ENCODE results near the gene PRKCD. TPM values are rescaled to one million over a fixed set of nuclear protein-coding genes. Genes with fewer than 3 reads are reported as not detected.
A peak's percentile ranks its signal among the peaks of the same experiment; 100 is the strongest.

The PRKCD gene
- total and polyA plus RNA-seq, 5 donors from 2014 or later, result 13.6 to 33.6 (median 16.8) TPM

- Mint-ChIP-seq H3K4me1 (peaks cover 0 to 25% (median 18%) of the 10 kb centered on the region in 4 donors), H3K27ac (peak overlapping the region; percentile 71 to 91 (median 87)), H3K9me3 (no peaks in the 10 kb centered on the region), H3K27me3 (peaks cover 29% of the 10 kb centered on the region), H3K4me3 (peak overlapping the region; percentile 87 to 97 (median 94)), H3K36me3 (no peaks in the 10 kb centered on the region)
- H3K27ac ChIP-seq (ENCODE audit: insufficient read depth, low read length, poor library complexity, severe bottlenecking), result peak overlapping the region; percentile 47
- DNase-seq, result no peak
- no peaks in the 10 kb centered on the region for H3K27me3 ChIP-seq (ENCODE audit: control insufficient read depth, insufficient read depth, low read length)
- no peak for ATAC-seq (ENCODE audit: low read depth in 2 of 2)
- H3K4me1 ChIP-seq (ENCODE audit: control insufficient read depth, insufficient read depth, low read length, poor library complexity, severe bottlenecking), result peaks cover 28% of the 10 kb centered on the region
- H3K9me3 ChIP-seq (ENCODE audit: control insufficient read depth in 2 of 2, low read length in 2 of 2), result no peaks in the 10 kb centered on the region
- H3K4me3 ChIP-seq (ENCODE audit: low read depth, low read length), result peak overlapping the region; percentile 61
- no peaks in the 10 kb centered on the region for H3K36me3 ChIP-seq (ENCODE audit: control insufficient read depth, insufficient read depth, low read length)
These were observed 849 bp upstream of the PRKCD start for GRCh38 chr3:53160061-53160659.

DNA sequence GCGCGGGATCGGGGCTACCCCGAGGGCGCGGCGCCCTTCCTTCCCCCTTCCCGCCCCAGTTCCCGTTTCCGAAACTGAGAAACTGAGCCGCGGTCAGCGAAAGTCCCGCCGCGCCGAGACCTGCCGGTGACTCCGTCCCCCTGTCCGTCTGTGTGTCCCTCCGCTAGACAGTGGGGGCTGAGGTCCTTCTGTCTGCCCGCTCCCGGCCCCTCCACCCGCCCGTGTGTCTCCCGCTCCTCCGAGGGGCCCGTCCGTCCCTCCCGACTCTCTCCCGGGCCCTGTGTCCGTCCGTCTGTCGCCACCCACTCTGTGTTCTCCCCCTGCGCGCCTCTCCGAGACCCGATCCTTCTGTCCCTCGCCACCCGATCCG is 426 bp downstream of the PRKCD start:
- Mint-ChIP-seq H3K27me3 (peaks cover 22% of the 10 kb centered on the region), H3K27ac (peak overlapping the region in 2 of 3 donors; percentile 82 to 89), H3K4me1 (peaks cover 0 to 33% (median 18%) of the 10 kb centered on the region in 4 donors), H3K9me3 (no peaks in the 10 kb centered on the region), H3K4me3 (peak overlapping the region; percentile 86 to 93 (median 89)), H3K36me3 (no peaks in the 10 kb centered on the region)
- Histone ChIP-seq H3K27me3 (ENCODE audit: control insufficient read depth, insufficient read depth, low read length) (no peaks in the 10 kb centered on the region), H3K4me3 (ENCODE audit: low read depth, low read length) (peak overlapping the region; percentile 41), H3K27ac (ENCODE audit: insufficient read depth, low read length, poor library complexity, severe bottlenecking) (peak overlapping the region; percentile 72), H3K4me1 (ENCODE audit: control insufficient read depth, insufficient read depth, low read length, poor library complexity, severe bottlenecking) (peaks cover 28% of the 10 kb centered on the region), H3K9me3 (ENCODE audit: control insufficient read depth in 2 of 2, low read length in 2 of 2) (no peaks in the 10 kb centered on the region), H3K36me3 (ENCODE audit: control insufficient read depth, insufficient read depth, low read length) (no peaks in the 10 kb centered on the region)
- DNase-seq (peak in 1 of 3 donors; percentile 12), ATAC-seq (ENCODE audit: low read depth in 2 of 2) (no peak)

DNA sequence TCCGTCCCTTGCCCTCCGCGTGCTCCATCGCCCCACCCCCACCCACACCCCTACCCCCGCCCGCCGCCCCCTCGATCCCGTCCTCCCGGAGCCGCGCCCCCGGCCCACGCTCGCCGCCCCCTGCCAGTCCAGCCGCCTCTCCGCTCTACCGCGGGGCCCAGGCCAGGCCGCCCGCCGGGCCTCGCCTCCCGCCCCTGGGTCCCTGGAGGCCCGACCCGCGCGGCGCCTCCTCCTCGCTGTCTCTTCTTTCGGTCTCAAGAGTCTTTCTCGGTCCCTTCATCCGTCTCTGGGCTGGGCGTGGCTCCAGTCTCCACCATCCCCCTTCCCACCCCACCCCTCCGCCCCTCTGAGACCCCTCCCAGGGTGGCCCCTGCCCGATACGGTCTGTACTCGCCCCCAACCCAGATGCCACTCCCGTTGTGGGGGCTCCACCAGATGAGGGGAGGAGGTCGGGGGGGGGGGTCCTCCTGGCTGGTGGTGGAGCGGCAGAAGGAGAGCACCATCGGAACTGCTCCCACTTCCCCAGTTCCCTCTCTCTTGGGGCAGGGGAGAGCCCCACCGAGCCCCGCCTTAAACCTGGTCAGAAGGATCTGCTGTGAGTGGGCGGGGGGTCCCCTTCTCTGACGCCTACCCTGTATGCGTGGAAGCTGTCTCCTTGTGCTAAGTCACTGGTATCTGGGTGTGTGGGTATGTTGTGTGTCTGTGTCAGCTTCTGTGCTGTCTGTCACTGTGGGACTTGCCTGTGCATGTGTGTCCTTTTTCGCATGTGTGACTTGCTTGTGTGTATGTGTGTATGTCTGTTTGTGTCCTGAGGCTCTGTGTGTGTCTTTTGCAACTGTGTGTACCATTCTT is 1.0 kb downstream of the PRKCD start:
- Histone ChIP-seq H3K36me3 (ENCODE audit: control insufficient read depth, insufficient read depth, low read length) (no peaks in the 10 kb centered on the region), H3K27me3 (ENCODE audit: control insufficient read depth, insufficient read depth, low read length) (no peaks in the 10 kb centered on the region), H3K27ac (ENCODE audit: insufficient read depth, low read length, poor library complexity, severe bottlenecking) (peak overlapping the region; percentile 72), H3K9me3 (ENCODE audit: control insufficient read depth in 2 of 2, low read length in 2 of 2) (no peaks in the 10 kb centered on the region), H3K4me3 (ENCODE audit: low read depth, low read length) (peak overlapping the region; percentile 66), H3K4me1 (ENCODE audit: control insufficient read depth, insufficient read depth, low read length, poor library complexity, severe bottlenecking) (peaks cover 28% of the 10 kb centered on the region)
- H3K27ac Mint-ChIP-seq, result peak overlapping the region; percentile 89 to 97 (median 92)
- peak overlapping the region; percentile 87 to 97 (median 91) for H3K4me3 Mint-ChIP-seq
- no peaks in the 10 kb centered on the region for H3K36me3 Mint-ChIP-seq
- peaks cover 0 to 34% (median 18%) of the 10 kb centered on the region in 4 donors for H3K4me1 Mint-ChIP-seq
- peak; percentile 21 to 46 (median 29) for DNase-seq
- H3K9me3 Mint-ChIP-seq, result no peaks in the 10 kb centered on the region
- no peak for ATAC-seq (ENCODE audit: low read depth in 2 of 2)
- H3K27me3 Mint-ChIP-seq, result peaks cover 18% of the 10 kb centered on the region

GRCh38 chr3:53162672-53163443 is 1.8 kb downstream of the PRKCD start:
- H3K4me3 ChIP-seq (ENCODE audit: low read depth, low read length), result peak overlapping the region; percentile 66
- no peaks in the 10 kb centered on the region for H3K36me3 ChIP-seq (ENCODE audit: control insufficient read depth, insufficient read depth, low read length)
- peak overlapping the region; percentile 87 to 97 (median 91) for H3K4me3 Mint-ChIP-seq
- peaks cover 10% of the 10 kb centered on the region for H3K27me3 Mint-ChIP-seq
- H3K27me3 ChIP-seq (ENCODE audit: control insufficient read depth, insufficient read depth, low read length), result no peaks in the 10 kb centered on the region
- peak overlapping the region; percentile 89 to 97 (median 92) for H3K27ac Mint-ChIP-seq
- peak; percentile 19 to 71 (median 44) for DNase-seq
- H3K9me3 Mint-ChIP-seq, result no peaks in the 10 kb centered on the region
- no peaks in the 10 kb centered on the region for H3K36me3 Mint-ChIP-seq
- peaks cover 30% of the 10 kb centered on the region for H3K4me1 ChIP-seq (ENCODE audit: control insufficient read depth, insufficient read depth, low read length, poor library complexity, severe bottlenecking)
- peaks cover 5 to 39% (median 21%) of the 10 kb centered on the region in 4 donors for H3K4me1 Mint-ChIP-seq
- ATAC-seq (ENCODE audit: low read depth in 2 of 2), result peak; percentile 10 to 17
- H3K27ac ChIP-seq (ENCODE audit: insufficient read depth, low read length, poor library complexity, severe bottlenecking), result peak overlapping the region; percentile 72
- no peaks in the 10 kb centered on the region for H3K9me3 ChIP-seq (ENCODE audit: control insufficient read depth in 2 of 2, low read length in 2 of 2)

DNA sequence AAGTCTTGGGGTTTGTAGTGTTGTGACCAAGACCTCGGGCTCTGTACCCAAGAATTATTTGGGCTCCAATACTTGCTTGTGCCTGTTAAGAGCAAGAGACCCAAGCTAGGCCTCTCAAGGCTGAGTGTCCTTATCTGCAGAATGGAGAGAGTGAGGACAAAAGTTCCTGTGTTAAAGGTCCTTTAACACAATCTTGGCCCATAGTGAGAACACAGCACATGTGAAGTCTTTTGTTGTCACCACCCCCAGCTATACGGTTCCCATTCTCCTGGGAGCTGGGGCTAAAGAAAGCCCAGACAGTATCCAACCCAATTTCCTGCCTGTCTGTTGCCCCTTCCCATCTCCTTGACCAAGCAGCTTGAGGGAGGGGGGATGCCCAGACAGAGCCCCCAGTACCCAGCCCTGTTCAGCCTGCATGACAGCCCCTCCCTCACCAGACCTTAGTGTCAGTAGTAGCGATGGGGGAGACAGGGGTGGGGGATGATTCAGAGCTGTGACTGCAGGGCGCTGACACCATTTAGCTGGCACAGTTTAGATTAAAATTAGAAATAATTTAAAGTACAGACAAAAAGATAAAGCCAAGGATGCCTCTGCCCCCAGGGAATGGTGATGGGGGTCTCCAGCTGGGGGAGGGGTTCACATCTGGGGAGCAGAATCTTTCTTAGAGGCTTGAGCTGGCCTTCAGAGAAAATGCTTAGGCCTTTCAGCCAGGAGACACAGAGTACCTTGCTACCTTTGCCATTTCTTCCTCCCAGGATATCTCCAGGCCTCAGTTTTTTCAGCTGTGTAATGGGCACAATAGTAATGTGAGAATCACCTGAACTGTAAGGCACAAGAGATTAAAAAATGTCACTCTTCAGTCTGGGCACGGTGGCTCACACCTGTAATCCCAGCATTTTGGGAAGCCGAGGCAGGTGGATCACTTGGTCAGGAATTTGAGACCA is 2.7 kb downstream of the PRKCD start:
- ATAC-seq (ENCODE audit: low read depth in 2 of 2) (no peak), DNase-seq (no peak)
- H3K4me3 ChIP-seq (ENCODE audit: low read depth, low read length), result peak overlapping the region; percentile 24
- Mint-ChIP-seq H3K27me3 (peaks cover 6% of the 10 kb centered on the region), H3K4me1 (peaks cover 5 to 46% (median 28%) of the 10 kb centered on the region in 4 donors), H3K36me3 (no peaks in the 10 kb centered on the region), H3K9me3 (no peaks in the 10 kb centered on the region), H3K27ac (peak overlapping the region in 2 of 3 donors; percentile 89 to 97), H3K4me3 (peak overlapping the region; percentile 87 to 97 (median 91))
- H3K27me3 ChIP-seq (ENCODE audit: control insufficient read depth, insufficient read depth, low read length), result no peaks in the 10 kb centered on the region
- H3K27ac ChIP-seq (ENCODE audit: insufficient read depth, low read length, poor library complexity, severe bottlenecking), result peak overlapping the region; percentile 72
- peaks cover 33% of the 10 kb centered on the region for H3K4me1 ChIP-seq (ENCODE audit: control insufficient read depth, insufficient read depth, low read length, poor library complexity, severe bottlenecking)
- no peaks in the 10 kb centered on the region for H3K9me3 ChIP-seq (ENCODE audit: control insufficient read depth in 2 of 2, low read length in 2 of 2)
- H3K36me3 ChIP-seq (ENCODE audit: control insufficient read depth, insufficient read depth, low read length), result no peaks in the 10 kb centered on the region

DNA sequence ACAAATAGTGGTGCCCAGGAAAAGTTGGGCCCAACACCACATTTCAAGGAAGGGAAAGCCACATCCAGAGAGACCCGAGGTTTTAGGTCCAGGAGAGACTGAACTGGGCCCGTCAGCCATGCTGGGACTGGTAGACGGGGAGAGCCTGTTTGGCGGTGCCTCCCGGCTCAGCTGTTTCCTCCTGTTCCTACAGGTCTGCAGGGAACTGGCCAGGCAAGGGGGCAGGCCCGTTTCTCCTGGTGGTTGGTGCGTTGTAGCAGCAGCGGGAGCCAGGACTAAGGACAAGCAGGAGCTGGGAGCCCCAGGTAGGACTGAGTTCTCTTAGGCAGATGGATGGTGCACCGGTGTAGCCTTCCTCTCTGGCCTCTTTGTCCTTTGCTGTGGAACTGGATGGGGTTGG is 3.9 kb downstream of the PRKCD start:
- Histone ChIP-seq H3K27ac (ENCODE audit: insufficient read depth, low read length, poor library complexity, severe bottlenecking) (no peak overlapping the region), H3K9me3 (ENCODE audit: control insufficient read depth in 2 of 2, low read length in 2 of 2) (no peaks in the 10 kb centered on the region), H3K36me3 (ENCODE audit: control insufficient read depth, insufficient read depth, low read length) (no peaks in the 10 kb centered on the region), H3K4me3 (ENCODE audit: low read depth, low read length) (no peak overlapping the region), H3K27me3 (ENCODE audit: control insufficient read depth, insufficient read depth, low read length) (no peaks in the 10 kb centered on the region), H3K4me1 (ENCODE audit: control insufficient read depth, insufficient read depth, low read length, poor library complexity, severe bottlenecking) (peaks cover 41% of the 10 kb centered on the region)
- Mint-ChIP-seq H3K36me3 (no peaks in the 10 kb centered on the region), H3K4me1 (peaks cover 5 to 58% (median 32%) of the 10 kb centered on the region in 4 donors), H3K27me3 (peaks cover 6% of the 10 kb centered on the region), H3K9me3 (no peaks in the 10 kb centered on the region), H3K4me3 (no peak overlapping the region), H3K27ac (no peak overlapping the region)
- DNase-seq (no peak), ATAC-seq (ENCODE audit: low read depth in 2 of 2) (no peak)

DNA sequence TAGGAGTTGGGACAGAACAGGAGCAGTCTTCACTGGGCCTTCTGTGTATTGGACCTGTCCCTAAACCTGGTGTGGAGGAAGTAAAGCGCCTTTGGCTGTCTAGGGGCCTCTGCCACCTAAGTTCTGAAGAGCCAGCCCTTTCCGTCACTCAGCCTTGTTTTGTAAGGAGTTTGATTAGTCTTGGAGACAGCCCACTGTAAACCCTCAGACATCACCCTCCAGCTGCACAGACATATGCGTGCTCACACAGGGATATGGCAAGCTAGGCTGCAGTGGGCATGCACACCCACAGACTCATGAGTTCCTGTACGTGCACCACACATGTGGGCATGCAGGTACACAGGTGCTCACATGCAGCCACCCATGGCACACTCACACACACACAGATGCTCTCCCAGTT is 5.2 kb downstream of the PRKCD start:
- Mint-ChIP-seq H3K4me1 (peaks cover 5 to 62% (median 31%) of the 10 kb centered on the region in 4 donors), H3K27me3 (no peaks in the 10 kb centered on the region), H3K36me3 (no peaks in the 10 kb centered on the region), H3K4me3 (no peak overlapping the region), H3K27ac (peak overlapping the region in 1 of 3 donors; percentile 62), H3K9me3 (no peaks in the 10 kb centered on the region)
- H3K4me3 ChIP-seq (ENCODE audit: low read depth, low read length), result no peak overlapping the region
- ATAC-seq (ENCODE audit: low read depth in 2 of 2) (no peak), DNase-seq (no peak)
- H3K36me3 ChIP-seq (ENCODE audit: control insufficient read depth, insufficient read depth, low read length), result no peaks in the 10 kb centered on the region
- H3K4me1 ChIP-seq (ENCODE audit: control insufficient read depth, insufficient read depth, low read length, poor library complexity, severe bottlenecking), result peaks cover 40% of the 10 kb centered on the region
- no peaks in the 10 kb centered on the region for H3K9me3 ChIP-seq (ENCODE audit: control insufficient read depth in 2 of 2, low read length in 2 of 2)
- H3K27ac ChIP-seq (ENCODE audit: insufficient read depth, low read length, poor library complexity, severe bottlenecking), result no peak overlapping the region
- no peaks in the 10 kb centered on the region for H3K27me3 ChIP-seq (ENCODE audit: control insufficient read depth, insufficient read depth, low read length)
